Progenitor cell of endocrine pancreas (in vitro differentiated cells): Measurements from ENCODE around the gene NOS1. TPM values are rescaled to one million over a fixed set of nuclear protein-coding genes. Genes with fewer than 3 reads are reported as not detected.

Source experiments
- DNase-seq: peaks from one replicate; pipeline ENCODE4 v3.0.0; 2021; ENCODE audit warnings: low spot score; ENCODE audit not compliant: unreplicated experiment
- H3K27ac Mint-ChIP-seq: 2 replicates; pipeline ENCODE4 v1.8.0; 2021; ENCODE audit warnings: mild to moderate bottlenecking, moderate library complexity, mixed read lengths
- H3K27me3 Mint-ChIP-seq: 2 replicates; pipeline ENCODE4 v1.8.0; 2021; ENCODE audit warnings: mixed read lengths
- H3K36me3 Mint-ChIP-seq: 2 replicates; pipeline ENCODE4 v1.8.0; 2022; ENCODE audit warnings: mixed read lengths; ENCODE audit not compliant: insufficient read depth
- H3K4me1 Mint-ChIP-seq: 2 replicates; pipeline ENCODE4 v1.8.0; 2021; ENCODE audit warnings: low read depth, mixed read lengths
- H3K4me3 Mint-ChIP-seq: 2 replicates; pipeline ENCODE4 v1.8.0; 2021; ENCODE audit warnings: low read depth, mild to moderate bottlenecking, moderate library complexity, mixed read lengths
- H3K9me3 Mint-ChIP-seq: 2 replicates; pipeline ENCODE4 v1.8.0; 2021; ENCODE audit warnings: low read depth, mixed read lengths
- total RNA-seq: library from RNA; stranded (reverse); gene quantifications from 2 replicates; pipeline ENCODE4 v1.2.1, GENCODE V29; 2021
- TF ChIP-seq, protein P1 (sequence below): fragments of 200-600 bp; sonication (generic); IDR thresholded peaks from one replicate; pipeline ENCODE4 v1.5.0; 2021; ENCODE audit warnings: antibody characterized with exemption, mild to moderate bottlenecking; ENCODE audit not compliant: unreplicated experiment

NOS1 gene
- total RNA-seq, 1 donor from 2014 or later: 0.48 TPM

DNA sequence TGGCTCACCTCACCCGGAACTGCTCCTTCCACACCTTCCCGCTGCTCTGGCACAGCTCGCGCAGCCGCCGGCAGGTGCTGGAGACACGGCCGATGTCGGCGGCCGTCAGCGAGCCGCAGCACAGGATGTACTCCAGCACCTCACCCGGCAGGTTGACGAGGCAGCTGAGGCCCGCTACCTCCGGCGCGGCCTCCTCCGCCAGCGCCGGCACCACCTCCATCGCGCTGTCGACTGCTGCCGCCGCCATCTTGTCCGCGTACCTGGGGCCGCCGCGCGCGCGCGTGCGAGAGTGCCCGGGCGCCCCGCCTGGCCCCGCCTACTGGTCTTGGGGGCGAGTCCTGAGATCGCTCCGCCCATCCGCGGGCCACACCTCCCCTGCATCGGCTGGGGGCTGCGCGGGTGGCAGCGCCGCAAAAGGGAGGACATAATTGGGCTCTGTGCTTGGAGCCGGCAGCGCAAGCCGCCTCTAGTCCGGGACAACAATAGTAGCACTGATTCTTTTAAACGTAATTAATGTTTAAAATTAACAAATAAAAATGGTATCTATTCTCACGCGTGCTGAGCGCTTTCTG lies 171.1 kb downstream of the NOS1 start, which contains the start of gene FBXO21:
Gene FBXO21, minus strand, starts transcription at position 261 of the 572 bp plus-strand sequence. Its CDS starts 14 bp downstream, at position 247.
- peaks cover 4% of the 10 kb centered on the region for H3K9me3 Mint-ChIP-seq
- peaks cover 18% of the 10 kb centered on the region for H3K4me1 Mint-ChIP-seq
- H3K4me3 Mint-ChIP-seq: peak within 1 kb of the TSS; percentile 90
- peak; percentile 91 for DNase-seq
- TF ChIP-seq, protein P1, sequence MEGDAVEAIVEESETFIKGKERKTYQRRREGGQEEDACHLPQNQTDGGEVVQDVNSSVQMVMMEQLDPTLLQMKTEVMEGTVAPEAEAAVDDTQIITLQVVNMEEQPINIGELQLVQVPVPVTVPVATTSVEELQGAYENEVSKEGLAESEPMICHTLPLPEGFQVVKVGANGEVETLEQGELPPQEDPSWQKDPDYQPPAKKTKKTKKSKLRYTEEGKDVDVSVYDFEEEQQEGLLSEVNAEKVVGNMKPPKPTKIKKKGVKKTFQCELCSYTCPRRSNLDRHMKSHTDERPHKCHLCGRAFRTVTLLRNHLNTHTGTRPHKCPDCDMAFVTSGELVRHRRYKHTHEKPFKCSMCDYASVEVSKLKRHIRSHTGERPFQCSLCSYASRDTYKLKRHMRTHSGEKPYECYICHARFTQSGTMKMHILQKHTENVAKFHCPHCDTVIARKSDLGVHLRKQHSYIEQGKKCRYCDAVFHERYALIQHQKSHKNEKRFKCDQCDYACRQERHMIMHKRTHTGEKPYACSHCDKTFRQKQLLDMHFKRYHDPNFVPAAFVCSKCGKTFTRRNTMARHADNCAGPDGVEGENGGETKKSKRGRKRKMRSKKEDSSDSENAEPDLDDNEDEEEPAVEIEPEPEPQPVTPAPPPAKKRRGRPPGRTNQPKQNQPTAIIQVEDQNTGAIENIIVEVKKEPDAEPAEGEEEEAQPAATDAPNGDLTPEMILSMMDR: no peak
- H3K36me3 Mint-ChIP-seq: peaks cover 10% of the 10 kb centered on the region
- peak within 1 kb of the TSS; percentile 90 for H3K27ac Mint-ChIP-seq
- peaks cover 10% of the 10 kb centered on the region for H3K27me3 Mint-ChIP-seq

DNA sequence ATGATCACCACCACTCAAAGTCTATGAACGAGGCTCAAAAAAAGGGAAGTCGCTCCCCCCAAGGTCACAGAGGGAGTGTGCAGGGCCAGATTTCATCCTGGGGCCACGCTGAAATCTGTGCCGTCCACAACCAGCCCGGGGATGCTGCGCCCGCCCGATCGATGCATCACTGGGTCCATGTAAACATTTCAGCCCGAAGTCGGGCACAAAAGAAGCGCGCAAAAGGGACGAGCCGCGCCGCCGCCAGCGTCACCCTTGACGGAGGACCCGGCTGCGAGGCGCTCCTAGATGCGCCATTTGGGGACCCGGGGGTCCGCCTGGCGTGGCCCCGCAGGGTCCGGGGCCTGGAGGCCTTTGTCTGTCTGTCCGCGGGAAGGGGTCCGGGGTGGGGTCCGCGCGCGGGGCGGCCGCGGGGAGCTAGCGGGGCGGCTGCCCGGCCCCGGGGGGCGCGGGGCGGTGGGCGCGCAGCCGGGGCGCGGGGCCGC lies 171.7 kb downstream of the NOS1 start:
- peaks cover 18% of the 10 kb centered on the region for H3K4me1 Mint-ChIP-seq
- H3K9me3 Mint-ChIP-seq: peaks cover 4% of the 10 kb centered on the region
- TF ChIP-seq, protein P1: no peak
- H3K4me3 Mint-ChIP-seq: peak overlapping the region; percentile 90
- H3K27ac Mint-ChIP-seq: peak overlapping the region; percentile 90
- peak; percentile 34 for DNase-seq
- H3K36me3 Mint-ChIP-seq: peaks cover 14% of the 10 kb centered on the region
- peaks cover 10% of the 10 kb centered on the region for H3K27me3 Mint-ChIP-seq

DNA sequence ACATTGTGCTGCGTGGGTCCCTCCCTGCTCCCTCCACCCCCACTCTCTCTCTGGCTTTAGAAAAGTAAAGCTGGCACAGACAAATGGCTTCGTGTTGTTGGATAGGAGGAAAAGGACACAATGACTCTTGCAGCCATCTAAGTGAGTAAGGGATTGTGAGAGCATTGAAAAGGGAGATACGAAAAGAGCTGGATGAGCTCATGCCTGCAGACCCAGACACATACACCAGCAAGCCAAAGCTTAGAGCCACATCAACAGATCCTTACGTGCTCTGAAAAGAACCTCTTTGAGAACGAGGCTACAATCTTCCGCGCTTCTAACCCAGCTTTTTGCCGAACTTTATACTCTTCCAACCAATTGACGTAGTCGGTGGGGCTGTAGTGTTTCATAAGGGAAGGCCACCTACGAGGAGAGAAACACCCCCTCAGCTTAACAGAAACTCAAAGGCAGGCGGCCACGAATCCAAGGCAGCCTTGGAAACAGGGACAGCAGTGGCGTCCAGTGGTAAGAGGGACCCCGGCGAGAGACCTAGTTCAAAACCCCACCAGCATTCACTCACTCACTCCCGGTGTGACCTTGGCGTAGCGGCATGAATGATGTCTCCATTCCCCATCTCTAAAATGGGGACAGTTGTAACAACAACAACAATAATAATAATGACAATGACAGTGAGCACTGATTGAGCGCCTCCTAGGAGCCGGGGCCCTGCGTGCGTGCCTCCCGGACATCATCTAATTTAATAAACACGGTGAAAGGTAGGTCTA lies 172.3 kb downstream of the NOS1 start:
- H3K36me3 Mint-ChIP-seq: peaks cover 18% of the 10 kb centered on the region
- peak overlapping the region; percentile 90 for H3K4me3 Mint-ChIP-seq
- peaks cover 18% of the 10 kb centered on the region for H3K4me1 Mint-ChIP-seq
- no peak for DNase-seq
- TF ChIP-seq, protein P1: no peak
- H3K27ac Mint-ChIP-seq: peak overlapping the region; percentile 90
- H3K9me3 Mint-ChIP-seq: peaks cover 4% of the 10 kb centered on the region
- H3K27me3 Mint-ChIP-seq: peaks cover 10% of the 10 kb centered on the region

DNA sequence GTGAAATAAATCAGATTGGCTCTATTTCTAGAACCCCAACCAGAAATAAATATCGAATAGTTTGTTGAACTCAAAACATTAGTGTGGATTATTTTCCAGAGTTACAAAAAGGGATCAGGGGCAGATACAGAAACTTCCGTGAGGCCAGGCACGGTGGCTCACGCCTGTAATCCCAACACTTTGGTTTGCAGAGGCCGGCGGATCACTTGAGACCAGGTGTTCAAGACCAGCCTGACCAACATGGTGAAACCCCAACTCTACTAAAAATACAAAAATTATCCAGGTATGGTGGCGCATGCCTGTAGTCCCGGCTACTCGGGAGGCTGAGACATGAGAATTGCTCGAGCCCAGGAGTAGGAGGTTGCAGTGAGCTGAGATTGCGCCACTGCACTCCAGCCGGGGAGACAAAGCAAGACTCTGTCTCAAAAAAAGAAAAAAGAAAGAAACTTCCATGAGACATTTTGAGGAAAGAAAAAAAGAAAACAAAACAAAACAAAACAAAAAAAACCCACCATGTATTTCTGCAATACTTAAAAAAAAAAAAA lies 173.2 kb downstream of the NOS1 start:
- Mint-ChIP-seq H3K27ac (peak overlapping the region; percentile 33), H3K36me3 (peaks cover 24% of the 10 kb centered on the region), H3K9me3 (no peaks in the 10 kb centered on the region), H3K4me3 (peak overlapping the region; percentile 90), H3K4me1 (peaks cover 18% of the 10 kb centered on the region), H3K27me3 (peaks cover 7% of the 10 kb centered on the region)
- TF ChIP-seq, protein P1: no peak
- no peak for DNase-seq

DNA sequence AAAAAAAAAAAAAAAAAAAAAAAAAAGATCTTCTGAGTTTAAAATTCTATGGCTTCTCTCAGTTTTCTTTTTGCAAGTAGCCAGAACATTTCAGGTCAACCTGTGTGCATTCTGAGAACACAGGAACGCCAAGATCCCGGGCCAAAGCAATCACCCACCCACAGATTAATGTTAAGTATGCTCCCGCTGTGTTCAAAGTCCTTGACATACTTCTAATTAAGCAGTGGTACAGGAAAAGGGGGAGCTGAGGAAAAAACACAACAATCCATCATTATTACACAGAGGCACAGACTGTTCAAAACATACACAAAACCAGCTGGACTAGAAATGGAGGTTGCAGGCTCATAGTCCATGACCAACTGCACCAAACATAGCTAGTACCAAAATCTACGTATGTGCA lies 174.0 kb downstream of the NOS1 start:
- no peak overlapping the region for H3K27ac Mint-ChIP-seq
- H3K4me1 Mint-ChIP-seq: peaks cover 18% of the 10 kb centered on the region
- TF ChIP-seq, protein P1: no peak
- H3K4me3 Mint-ChIP-seq: no peak overlapping the region
- H3K36me3 Mint-ChIP-seq: peaks cover 24% of the 10 kb centered on the region
- peaks cover 7% of the 10 kb centered on the region for H3K27me3 Mint-ChIP-seq
- no peak for DNase-seq
- no peaks in the 10 kb centered on the region for H3K9me3 Mint-ChIP-seq
